Kidney (tissue), 14 donors: ENCODE results near the gene UBE2U. TPM values are rescaled to one million over a fixed set of nuclear protein-coding genes. Genes with fewer than 3 reads are reported as not detected.
"Not testable (repeated sequence)": the region's sequence is repeated elsewhere in the genome, so short reads cannot be mapped to it uniquely, and the experiment has no call there.

Experiments
- DNase-seq, 5 donors: peaks; one replicate each; pipeline ENCODE4 v3.0.0-alpha.2; 2013 to 2020
- FAIRE-seq: peaks from 2 replicates; lab custom pipeline; 2012; peaks lifted over from hg19 to GRCh38; lab: Jason Lieb, UNC
- H3K27ac ChIP-seq, 2 donors: one replicate each; pipeline ENCODE4 v1.7.0; 2013; ENCODE audit warnings: low read depth in 2 of 2, low read length in 2 of 2, inconsistent platforms in 1 of 2
- H3K27me3 ChIP-seq: one replicate; pipeline ENCODE4 v1.7.1; 2013; ENCODE audit warnings: low read length, inconsistent platforms; ENCODE audit not compliant: control insufficient read depth, insufficient read depth
- H3K36me3 ChIP-seq, 3 donors: one replicate each; pipeline versions ENCODE4 v1.7.0 to v1.7.1; 2013; ENCODE audit warnings: low read length in 3 of 3, control low read depth in 1 of 3, inconsistent platforms in 1 of 3; ENCODE audit not compliant: insufficient read depth in 3 of 3, control insufficient read depth in 2 of 3
- H3K4me1 ChIP-seq, 3 donors: one replicate each; pipeline versions ENCODE4 v1.7.0 to v1.7.1; 2013; ENCODE audit warnings: low read length in 3 of 3, inconsistent platforms in 1 of 3, low read depth in 1 of 3; ENCODE audit not compliant: control insufficient read depth in 2 of 3, insufficient read depth in 2 of 3
- H3K4me3 ChIP-seq, 3 donors: one replicate each; pipeline versions ENCODE4 v1.7.0 to v1.8.1; 2013; ENCODE audit warnings: low read length in 3 of 3, control low read depth in 1 of 3, inconsistent platforms in 1 of 3
- H3K9ac ChIP-seq, 3 donors: one replicate each; pipeline versions ENCODE4 v1.7.0 to v1.7.1; 2013; ENCODE audit warnings: low read length in 3 of 3, control low read depth in 1 of 3, inconsistent platforms in 1 of 3
- H3K9me3 ChIP-seq, 3 donors: one replicate each; pipeline versions ENCODE4 v1.7.0 to v1.7.1; 2013; ENCODE audit warnings: low read length in 3 of 3, control low read depth in 1 of 3, inconsistent platforms in 1 of 3; ENCODE audit not compliant: control insufficient read depth in 2 of 3, insufficient read depth in 1 of 3
- intact Hi-C: fragments of 100-400 bp; cut with DNase I; formaldehyde crosslinking; loops from one replicate; pipeline ENCODE4 v1.11.1; 2022
- polyA plus RNA-seq: library from polyadenylated mRNA; stranded (reverse); fragments of 350-450 nt; fragmentation: Illumina TruSeq; extraction: RNeasy Lipid Tissue Mini Kit (QIAGEN cat#74804); gene quantifications from one replicate; pipeline ENCODE4 v1.2.3, GENCODE V29; 2014; ENCODE audit warnings: low read depth, low replicate concordance; ENCODE audit not compliant: insufficient read depth
- total RNA-seq: library from RNA; stranded (reverse); fragmentation: NEBNext Ultra II Directional; extraction: Animal tissue kit (Norgen Biotek cat#: 25700); gene quantifications from one replicate; pipeline ENCODE4 v1.2.1, GENCODE V29; 2021
- TF ChIP-seq, protein P1 (sequence below): IDR thresholded peaks from 3 replicates; pipeline ENCODE4 v1.5.1; 2012; ENCODE audit warnings: mild to moderate bottlenecking, moderate library complexity, borderline replicate concordance; ENCODE audit not compliant: insufficient read depth; ENCODE audit errors: extremely low read depth
- donor health status: control.
- donor health status: control.
- donor health status: control.
- donor health status: control.
- donor health status: control.
- donor health status: DM: yes; HTN: yes; CAD: no.
- donor health status: Normal renal cell carcinoma (clear cell type).

Gene UBE2U
- total and polyA plus RNA-seq, 2 donors from 2014 or later = not detected

- Histone ChIP-seq H3K27me3 (no peaks in the 10 kb centered on the region), H3K9ac (peak overlapping the region in 2 of 3 donors; percentile 10 to 31), H3K27ac (no peak overlapping the region), H3K9me3 (no peaks in the 10 kb centered on the region), H3K4me3 (peak overlapping the region in 2 of 3 donors; percentile 58 to 73), H3K36me3 (no peaks in the 10 kb centered on the region), H3K4me1 (peaks cover 0 to 3% (median 0%) of the 10 kb centered on the region in 3 donors)
- TF ChIP-seq, protein P1, sequence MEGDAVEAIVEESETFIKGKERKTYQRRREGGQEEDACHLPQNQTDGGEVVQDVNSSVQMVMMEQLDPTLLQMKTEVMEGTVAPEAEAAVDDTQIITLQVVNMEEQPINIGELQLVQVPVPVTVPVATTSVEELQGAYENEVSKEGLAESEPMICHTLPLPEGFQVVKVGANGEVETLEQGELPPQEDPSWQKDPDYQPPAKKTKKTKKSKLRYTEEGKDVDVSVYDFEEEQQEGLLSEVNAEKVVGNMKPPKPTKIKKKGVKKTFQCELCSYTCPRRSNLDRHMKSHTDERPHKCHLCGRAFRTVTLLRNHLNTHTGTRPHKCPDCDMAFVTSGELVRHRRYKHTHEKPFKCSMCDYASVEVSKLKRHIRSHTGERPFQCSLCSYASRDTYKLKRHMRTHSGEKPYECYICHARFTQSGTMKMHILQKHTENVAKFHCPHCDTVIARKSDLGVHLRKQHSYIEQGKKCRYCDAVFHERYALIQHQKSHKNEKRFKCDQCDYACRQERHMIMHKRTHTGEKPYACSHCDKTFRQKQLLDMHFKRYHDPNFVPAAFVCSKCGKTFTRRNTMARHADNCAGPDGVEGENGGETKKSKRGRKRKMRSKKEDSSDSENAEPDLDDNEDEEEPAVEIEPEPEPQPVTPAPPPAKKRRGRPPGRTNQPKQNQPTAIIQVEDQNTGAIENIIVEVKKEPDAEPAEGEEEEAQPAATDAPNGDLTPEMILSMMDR = no peak
- DNase-seq (peak in 1 of 5 donors; percentile 22), FAIRE-seq (no peak)
- intact Hi-C loops = loop anchor here (10.0 kb wide), 1 partner anchor 571 kb away; no protein-coding TSS in a partner anchor
Observed at GRCh38 chr1:64245495-64245894, 42.1 kb downstream of the UBE2U start.

GRCh38 chr1:64246294-64246917, 43.0 kb downstream of the UBE2U start:
- intact Hi-C loops = loop anchor here (10.0 kb wide), 1 partner anchor 572 kb away; no protein-coding TSS in a partner anchor
- H3K9me3 ChIP-seq = no peaks in the 10 kb centered on the region
- no peak overlapping the region for H3K27ac ChIP-seq
- no peaks in the 10 kb centered on the region for H3K36me3 ChIP-seq
- no peak overlapping the region for H3K4me3 ChIP-seq
- peaks cover 0 to 3% (median 0%) of the 10 kb centered on the region in 3 donors for H3K4me1 ChIP-seq
- FAIRE-seq = peak; percentile 98
- no peak overlapping the region for H3K9ac ChIP-seq
- peak in 2 of 5 donors; percentile 46 to 62 for DNase-seq
- no peaks in the 10 kb centered on the region for H3K27me3 ChIP-seq
- TF ChIP-seq, protein P1 = peak; percentile 71

DNA sequence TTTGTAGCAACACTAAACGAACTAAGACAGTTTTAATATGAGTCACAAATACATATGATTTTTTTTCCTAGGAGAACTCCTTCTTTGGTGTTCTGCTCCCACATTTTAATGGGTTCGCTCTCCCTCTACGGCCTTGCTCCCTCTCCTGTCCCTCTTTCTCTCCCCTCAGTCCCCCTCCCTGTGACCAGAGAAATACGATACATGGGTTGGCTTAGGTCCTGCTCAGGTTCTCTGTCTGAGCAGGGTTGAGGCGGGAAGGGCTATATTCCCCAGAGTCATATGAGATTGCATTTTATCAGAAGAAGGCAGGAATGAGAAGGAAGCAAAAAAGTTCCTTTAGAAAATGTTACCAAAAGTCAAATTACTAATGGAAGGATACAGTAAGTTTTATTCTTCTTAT, 44.6 kb downstream of the UBE2U start:
- Histone ChIP-seq H3K27me3 (no peaks in the 10 kb centered on the region), H3K4me1 (peaks cover 0 to 3% (median 0%) of the 10 kb centered on the region in 3 donors), H3K9ac (no peak overlapping the region), H3K27ac (no peak overlapping the region), H3K9me3 (no peaks in the 10 kb centered on the region), H3K36me3 (no peaks in the 10 kb centered on the region), H3K4me3 (no peak overlapping the region)
- TF ChIP-seq, protein P1 = no peak
- intact Hi-C loops = loop anchor here (10.0 kb wide), 1 partner anchor 573 kb away; no protein-coding TSS in a partner anchor
- DNase-seq (peak in 3 of 5 donors; percentile 65 to 84 (median 78)), FAIRE-seq (no peak)

DNA sequence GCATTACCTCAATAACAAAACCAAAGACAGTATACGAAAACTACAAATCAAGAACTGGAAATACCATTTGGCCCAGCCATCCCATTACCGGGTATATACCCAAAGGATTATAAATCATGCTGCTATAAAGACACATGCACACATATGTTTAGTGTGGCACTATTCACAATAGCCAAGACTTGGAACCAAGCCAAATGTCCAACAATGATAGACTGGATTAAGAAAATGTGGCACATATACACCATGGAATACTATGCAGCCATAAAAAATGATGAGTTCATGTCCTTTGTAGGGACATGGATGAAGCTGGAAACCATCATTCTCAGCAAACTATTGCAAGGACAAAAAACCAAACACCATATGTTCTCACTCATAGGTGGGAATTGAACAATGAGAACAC, 47.0 kb downstream of the UBE2U start:
- intact Hi-C loops, H3K4me1 ChIP-seq, DNase-seq, H3K9ac ChIP-seq, FAIRE-seq, H3K27ac ChIP-seq, H3K27me3 ChIP-seq, H3K36me3 ChIP-seq, H3K4me3 ChIP-seq, H3K9me3 ChIP-seq: not testable (repeated sequence)
